Putamen (tissue), 1 donor: ENCODE measurements around the gene LRAT.

Experiments used
- DNase-seq: peaks from one replicate; pipeline ENCODE4 v3.0.0-alpha.2; 2016; ENCODE audit warnings: low spot score

Gene LRAT

DNA sequence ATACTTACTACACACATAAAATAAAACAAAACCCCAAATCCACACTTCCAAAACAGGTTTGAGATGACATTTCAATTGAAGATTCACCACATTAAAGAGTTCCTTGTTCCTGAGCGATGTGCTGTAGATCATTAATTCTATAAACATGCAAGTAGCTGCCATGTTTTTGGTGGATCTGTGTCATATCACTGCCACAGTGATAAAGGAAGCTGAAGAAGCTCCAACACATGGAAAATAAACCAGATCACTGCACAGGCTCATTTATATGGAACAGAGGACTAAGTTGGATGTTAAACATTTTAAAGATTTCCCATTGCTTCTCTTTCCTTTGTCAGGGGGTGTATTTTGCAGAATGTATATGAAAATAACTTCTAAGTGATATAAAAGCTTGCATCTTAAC is 34.5 kb downstream of the LRAT start:
- no peak for DNase-seq

DNA sequence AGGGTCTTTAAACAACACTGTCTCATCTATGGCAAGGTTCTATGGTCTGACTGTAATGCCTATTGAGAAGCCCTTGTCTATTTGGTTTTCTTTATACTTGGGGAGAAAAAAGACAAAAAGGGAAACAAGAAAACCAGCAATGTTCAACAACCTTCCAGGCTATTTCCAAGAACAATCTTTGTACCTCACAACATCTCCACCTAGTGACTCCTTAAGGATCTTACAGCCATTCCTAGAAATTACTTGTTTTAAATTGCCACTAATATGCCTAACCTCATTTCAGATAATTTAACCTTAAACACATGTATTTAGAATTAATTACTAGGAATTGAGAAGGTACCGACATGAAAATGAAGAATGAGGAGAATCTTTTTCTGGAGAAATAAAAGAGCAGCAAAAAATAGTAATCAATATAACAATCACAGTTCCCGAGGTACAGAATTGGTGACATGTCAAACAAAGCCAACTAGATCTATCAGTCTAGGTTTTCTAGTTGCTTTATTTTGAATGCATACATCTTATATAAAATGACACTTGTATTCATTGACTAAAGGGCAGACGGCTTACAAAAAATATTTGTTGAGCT is 35.7 kb downstream of the LRAT start:
- no peak for DNase-seq

DNA sequence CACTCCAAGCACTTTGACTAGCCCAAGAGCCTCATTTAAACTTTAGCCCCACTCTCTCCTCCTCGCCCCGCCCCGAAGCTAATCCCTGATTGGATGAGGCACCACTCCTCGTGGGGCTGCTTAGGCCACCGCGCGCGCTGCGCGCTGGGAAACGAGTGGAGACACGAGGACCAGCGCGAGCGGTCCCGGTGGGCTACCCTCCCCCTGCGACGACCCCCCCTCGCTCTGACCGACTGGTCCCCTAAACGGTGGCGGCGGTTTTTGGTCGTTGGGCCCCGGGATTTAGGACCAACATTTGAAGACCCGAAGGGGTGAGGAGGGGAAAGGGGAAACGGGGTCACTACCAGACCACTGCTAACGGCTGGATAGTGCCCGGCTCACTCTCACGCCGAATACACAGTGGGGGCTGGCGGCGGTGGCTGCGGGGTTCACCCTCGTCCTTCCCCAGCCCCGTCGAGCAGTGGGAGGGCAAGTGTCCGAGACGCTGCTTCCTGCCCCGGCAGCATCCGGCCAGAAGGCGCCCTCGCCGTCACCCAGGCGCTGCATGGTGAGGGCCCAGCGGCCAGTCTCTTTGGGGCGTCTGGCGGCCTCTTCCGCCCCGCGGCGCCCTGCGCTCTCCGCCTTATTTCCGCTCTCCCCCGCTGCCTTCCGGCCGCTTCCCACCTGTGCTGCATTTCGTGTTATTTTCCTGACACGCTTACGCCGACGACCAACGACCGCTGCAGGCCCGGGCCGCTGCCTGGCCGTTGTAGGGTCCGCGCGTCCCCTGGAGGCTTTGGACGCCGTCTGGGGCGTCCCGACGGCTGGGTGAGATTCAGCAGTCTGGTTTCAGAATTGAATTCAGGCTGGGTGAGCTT is 37.6 kb downstream of the LRAT start, which contains the start of gene RBM46:
Gene RBM46, plus strand, starts transcription at position 147 of the 857 bp plus-strand sequence. CDS start 15,481 bp downstream, outside the sequence.
- no peak for DNase-seq

DNA sequence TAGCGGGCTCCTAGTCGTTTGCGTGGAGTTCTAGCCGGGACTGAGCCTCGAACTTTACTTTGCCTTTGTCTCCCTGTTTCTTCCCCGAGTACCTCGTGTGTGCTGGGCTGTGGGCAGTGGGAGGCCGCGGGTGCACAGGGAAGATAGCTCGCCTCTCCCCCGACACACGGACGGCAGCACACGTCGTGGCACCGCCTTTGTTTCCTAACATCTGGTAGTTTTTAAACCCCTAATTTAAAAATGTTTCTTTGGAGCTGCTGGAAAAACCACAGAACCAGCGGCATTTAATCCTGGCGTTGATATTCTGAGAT is 38.1 kb downstream of the LRAT start:
- DNase-seq, result no peak
